GM21576 (cell line): ENCODE measurements around the gene EEF1A2.

Experiments
- ATAC-seq: cut with Tn5 transposase; IDR thresholded peaks from one replicate; pipeline ENCODE4 v1.9.1; 2021; ENCODE audit warnings: mild to moderate bottlenecking, moderate library complexity; ENCODE audit not compliant: unreplicated experiment

Gene EEF1A2

GRCh38 chr20:63439866-63440265 lies 59.0 kb downstream of the EEF1A2 start:
- no peak for ATAC-seq

- ATAC-seq, result no peak
Measured at GRCh38 chr20:63438121-63438520, 60.8 kb downstream of the EEF1A2 start.
